H9 (cell line): ENCODE data around the gene NSUN6. TPM values are rescaled to one million over a fixed set of nuclear protein-coding genes. Genes with fewer than 3 reads are reported as not detected.

ENCODE experiments used
- DNase-seq: peaks from one replicate; pipeline ENCODE4 v3.0.0-alpha.2; 2017
- H2AFZ ChIP-seq: one replicate; pipeline ENCODE4 v1.6.1; 2013; ENCODE audit warnings: mild to moderate bottlenecking, low read length, control low read depth, moderate library complexity
- H2AK5ac ChIP-seq: 2 replicates; pipeline ENCODE4 v1.6.1; 2013; ENCODE audit warnings: low read length, control low read depth, mixed read lengths; ENCODE audit not compliant: insufficient read length
- H2BK120ac ChIP-seq: one replicate; pipeline ENCODE4 v1.6.1; 2013; ENCODE audit warnings: low read depth, mild to moderate bottlenecking, low read length, control low read depth, inconsistent platforms; ENCODE audit not compliant: poor library complexity, severe bottlenecking
- H2BK12ac ChIP-seq: 2 replicates; pipeline ENCODE4 v1.6.1; 2013; ENCODE audit warnings: low read length, control low read depth, mixed read lengths, low read depth; ENCODE audit not compliant: insufficient read length
- H2BK15ac ChIP-seq: 2 replicates; pipeline ENCODE4 v1.6.1; 2013; ENCODE audit warnings: low read depth, low read length, control low read depth
- H2BK20ac ChIP-seq: one replicate; pipeline ENCODE4 v1.6.1; 2013; ENCODE audit warnings: low read depth, mild to moderate bottlenecking, low read length, control low read depth, inconsistent platforms; ENCODE audit not compliant: poor library complexity, severe bottlenecking
- H2BK5ac ChIP-seq: 2 replicates; pipeline ENCODE4 v1.6.1; 2013; ENCODE audit warnings: low read length, control low read depth, mixed read lengths; ENCODE audit not compliant: insufficient read length
- H3K14ac ChIP-seq: 2 replicates; pipeline ENCODE4 v1.6.1; 2013; ENCODE audit warnings: low read length, control low read depth; ENCODE audit not compliant: insufficient read depth
- H3K18ac ChIP-seq: 2 replicates; pipeline ENCODE4 v1.6.1; 2013; ENCODE audit warnings: low read depth, mild to moderate bottlenecking, mixed read lengths, low read length, control low read depth; ENCODE audit not compliant: insufficient read length
- H3K23ac ChIP-seq: 2 replicates; pipeline ENCODE4 v1.6.1; 2013; ENCODE audit warnings: low read length, control low read depth, mixed read lengths, low read depth; ENCODE audit not compliant: insufficient read length
- H3K23me2 ChIP-seq: 2 replicates; pipeline ENCODE4 v1.6.1; 2013; ENCODE audit warnings: low read depth, mild to moderate bottlenecking, mixed read lengths, low read length, control low read depth; ENCODE audit not compliant: insufficient read length, poor library complexity, severe bottlenecking
- H3K27ac ChIP-seq: 2 replicates; pipeline ENCODE4 v1.5.1; 2013; ENCODE audit warnings: low read length, control low read depth, mixed read lengths, low read depth; ENCODE audit not compliant: insufficient read length
- H3K27me3 ChIP-seq: 2 replicates; pipeline ENCODE4 v1.6.1; 2013; ENCODE audit warnings: low read length, control low read depth, inconsistent platforms; ENCODE audit not compliant: insufficient read depth
- H3K4ac ChIP-seq: 2 replicates; pipeline ENCODE4 v1.6.1; 2013; ENCODE audit warnings: low read depth, mild to moderate bottlenecking, control low read depth, inconsistent platforms, low read length, moderate library complexity
- H3K4me1 ChIP-seq: 2 replicates; pipeline ENCODE4 v1.6.1; 2013; ENCODE audit warnings: low read length, control low read depth, inconsistent platforms; ENCODE audit not compliant: insufficient read depth
- H3K4me2 ChIP-seq: 2 replicates; pipeline ENCODE4 v1.6.1; 2013; ENCODE audit warnings: low read length, control low read depth, mixed read lengths; ENCODE audit not compliant: insufficient read length, insufficient read depth
- H3K56ac ChIP-seq: 2 replicates; pipeline ENCODE4 v1.6.1; 2013; ENCODE audit warnings: low read depth, mild to moderate bottlenecking, mixed read lengths, low read length, control low read depth; ENCODE audit not compliant: insufficient read length
- H3K79me1 ChIP-seq: 2 replicates; pipeline ENCODE4 v1.6.1; 2013; ENCODE audit warnings: low read depth, mild to moderate bottlenecking, moderate library complexity, low read length, control low read depth, inconsistent platforms; ENCODE audit not compliant: insufficient read depth, poor library complexity, severe bottlenecking
- H3K79me2 ChIP-seq: 2 replicates; pipeline ENCODE4 v1.6.1; 2013; ENCODE audit warnings: low read length, control low read depth, inconsistent platforms; ENCODE audit not compliant: insufficient read depth
- H3K9ac ChIP-seq: 2 replicates; pipeline ENCODE4 v1.6.1; 2013; ENCODE audit warnings: low read length, control low read depth, mixed read lengths; ENCODE audit not compliant: insufficient read length; ENCODE audit errors: extremely low read depth
- H3K9me3 ChIP-seq: one replicate; pipeline ENCODE4 v1.6.1; 2013; ENCODE audit warnings: low read depth, low read length, inconsistent platforms; ENCODE audit not compliant: control insufficient read depth
- H3T11ph ChIP-seq: one replicate; pipeline ENCODE4 v1.6.1; 2013; ENCODE audit warnings: mild to moderate bottlenecking, low read length, control low read depth, inconsistent platforms
- H4K20me1 ChIP-seq: one replicate; pipeline ENCODE4 v1.6.1; 2013; ENCODE audit not compliant: control insufficient read depth, insufficient read length, insufficient read depth
- H4K5ac ChIP-seq: 2 replicates; pipeline ENCODE4 v1.6.1; 2013; ENCODE audit warnings: low read depth, mild to moderate bottlenecking, mixed read lengths, low read length, control low read depth; ENCODE audit not compliant: insufficient read length
- H4K8ac ChIP-seq: replicated peaks from 2 replicates; pipeline ENCODE4 v1.6.1; 2013; ENCODE audit warnings: low read length, control low read depth, mixed read lengths, low read depth; ENCODE audit not compliant: insufficient read length
- H4K91ac ChIP-seq: 2 replicates; pipeline ENCODE4 v1.6.1; 2013; ENCODE audit warnings: low read depth, mild to moderate bottlenecking, moderate library complexity, mixed read lengths, low read length, control low read depth; ENCODE audit not compliant: insufficient read length
- H3K27ac Mint-ChIP-seq, 3 experiments: 2 replicates in 2 of 3; 3 replicates in 1 of 3; pipeline ENCODE4 v1.8.0; 2020 to 2021; ENCODE audit warnings: mixed read lengths in 3 of 3, mild to moderate bottlenecking in 1 of 3, moderate library complexity in 1 of 3
- H3K27me3 Mint-ChIP-seq: 2 replicates; pipeline ENCODE4 v1.8.0; 2021; ENCODE audit warnings: low read depth, mild to moderate bottlenecking, moderate library complexity, mixed read lengths
- H3K36me3 Mint-ChIP-seq, 3 experiments: 2 replicates in 2 of 3; 3 replicates in 1 of 3; pipeline ENCODE4 v1.8.0; 2020 to 2021; ENCODE audit warnings: low read depth in 3 of 3, mixed read lengths in 3 of 3; ENCODE audit not compliant: insufficient read depth in 1 of 3
- H3K4me1 Mint-ChIP-seq, 2 experiments: 2 replicates each; pipeline ENCODE4 v1.8.0; 2020; ENCODE audit warnings: mixed read lengths in 2 of 2
- H3K4me3 Mint-ChIP-seq, 2 experiments: 2 replicates in 1 of 2; 3 replicates in 1 of 2; pipeline ENCODE4 v1.8.0; 2020 to 2021; ENCODE audit warnings: mild to moderate bottlenecking in 2 of 2, mixed read lengths in 2 of 2, moderate library complexity in 1 of 2
- H3K9me3 Mint-ChIP-seq, 2 experiments: 2 replicates in 1 of 2; 3 replicates in 1 of 2; pipeline ENCODE4 v1.8.0; 2020; ENCODE audit warnings: mild to moderate bottlenecking in 2 of 2, mixed read lengths in 2 of 2, moderate library complexity in 1 of 2
- CTCF ChIP-seq: fragments of 200-600 bp; sonication (generic); conservative IDR thresholded peaks from 3 replicates; pipeline ENCODE4 v1.8.0; 2021; ENCODE audit warnings: antibody characterized with exemption, mild to moderate bottlenecking
- total RNA-seq: library from RNA; stranded (reverse); gene quantifications from 2 replicates; pipeline ENCODE4 v1.2.1, GENCODE V29; 2021

NSUN6 gene
- total RNA-seq, 1 experiment from 2014 or later, result 11.9 TPM

DNA sequence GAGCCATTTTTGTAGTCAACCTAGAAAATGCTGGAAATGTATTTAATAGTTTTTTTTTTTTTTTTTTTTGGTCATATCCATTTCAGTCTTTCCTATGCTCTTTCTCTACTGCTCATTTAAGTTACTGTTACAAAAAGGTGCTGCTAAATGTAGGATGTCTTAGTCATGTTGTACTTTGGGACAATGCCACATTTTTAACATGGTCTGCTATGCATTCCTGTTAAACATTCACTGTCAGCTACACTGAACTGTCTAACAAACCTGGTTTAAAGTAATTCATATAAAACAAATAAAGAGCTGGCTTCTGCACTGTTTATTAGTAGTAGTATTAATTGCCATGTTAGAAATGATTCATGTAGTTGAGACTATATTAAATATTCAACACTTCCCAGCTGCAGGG is 108.6 kb downstream of the NSUN6 start:
- no peak overlapping the region for H2AK5ac ChIP-seq
- no peaks in the 10 kb centered on the region for H3K4me1 ChIP-seq
- no peak overlapping the region for H2AFZ ChIP-seq
- no peaks in the 10 kb centered on the region for H4K20me1 ChIP-seq
- Mint-ChIP-seq H3K9me3 (no peaks in the 10 kb centered on the region), H3K27ac (no peak overlapping the region), H3K4me3 (no peak overlapping the region), H3K36me3 (peaks cover 8 to 34% (median 30%) of the 10 kb centered on the region in 3 experiments; a peak in 6 of 7 replicates), H3K27me3 (no peaks in the 10 kb centered on the region), H3K4me1 (no peaks in the 10 kb centered on the region)
- no peaks in the 10 kb centered on the region for H3K27me3 ChIP-seq
- H4K5ac ChIP-seq, result no peak overlapping the region
- H2BK12ac ChIP-seq, result no peak overlapping the region
- H3K14ac ChIP-seq, result no peak overlapping the region
- H3K18ac ChIP-seq, result no peak overlapping the region
- no peaks in the 10 kb centered on the region for H3K23me2 ChIP-seq
- no peak overlapping the region for H3K27ac ChIP-seq
- H3K4ac ChIP-seq, result no peak overlapping the region
- DNase-seq, result no peak
- no peak overlapping the region for H2BK15ac ChIP-seq
- H3K9me3 ChIP-seq, result no peaks in the 10 kb centered on the region
- no peak overlapping the region for H3K23ac ChIP-seq
- H2BK120ac ChIP-seq, result no peak overlapping the region
- H3K56ac ChIP-seq, result no peak overlapping the region
- TF ChIP-seq CTCF, result no peak
- H4K8ac ChIP-seq, result no peak overlapping the region
- H3K79me1 ChIP-seq, result no peaks in the 10 kb centered on the region
- no peaks in the 10 kb centered on the region for H3K79me2 ChIP-seq
- H4K91ac ChIP-seq, result no peak overlapping the region
- H3K4me2 ChIP-seq, result no peak overlapping the region
- H3K9ac ChIP-seq, result no peak overlapping the region
- H2BK20ac ChIP-seq, result no peak overlapping the region
- H2BK5ac ChIP-seq, result no peak overlapping the region
- no peak overlapping the region for H3T11ph ChIP-seq
